ENCODE results near the gene GBGT1. TPM values are rescaled to one million over a fixed set of nuclear protein-coding genes. Genes with fewer than 3 reads are reported as not detected.

The GBGT1 gene
- total RNA-seq, 1 experiment from 2014 or later, result 1.8 TPM

DNA sequence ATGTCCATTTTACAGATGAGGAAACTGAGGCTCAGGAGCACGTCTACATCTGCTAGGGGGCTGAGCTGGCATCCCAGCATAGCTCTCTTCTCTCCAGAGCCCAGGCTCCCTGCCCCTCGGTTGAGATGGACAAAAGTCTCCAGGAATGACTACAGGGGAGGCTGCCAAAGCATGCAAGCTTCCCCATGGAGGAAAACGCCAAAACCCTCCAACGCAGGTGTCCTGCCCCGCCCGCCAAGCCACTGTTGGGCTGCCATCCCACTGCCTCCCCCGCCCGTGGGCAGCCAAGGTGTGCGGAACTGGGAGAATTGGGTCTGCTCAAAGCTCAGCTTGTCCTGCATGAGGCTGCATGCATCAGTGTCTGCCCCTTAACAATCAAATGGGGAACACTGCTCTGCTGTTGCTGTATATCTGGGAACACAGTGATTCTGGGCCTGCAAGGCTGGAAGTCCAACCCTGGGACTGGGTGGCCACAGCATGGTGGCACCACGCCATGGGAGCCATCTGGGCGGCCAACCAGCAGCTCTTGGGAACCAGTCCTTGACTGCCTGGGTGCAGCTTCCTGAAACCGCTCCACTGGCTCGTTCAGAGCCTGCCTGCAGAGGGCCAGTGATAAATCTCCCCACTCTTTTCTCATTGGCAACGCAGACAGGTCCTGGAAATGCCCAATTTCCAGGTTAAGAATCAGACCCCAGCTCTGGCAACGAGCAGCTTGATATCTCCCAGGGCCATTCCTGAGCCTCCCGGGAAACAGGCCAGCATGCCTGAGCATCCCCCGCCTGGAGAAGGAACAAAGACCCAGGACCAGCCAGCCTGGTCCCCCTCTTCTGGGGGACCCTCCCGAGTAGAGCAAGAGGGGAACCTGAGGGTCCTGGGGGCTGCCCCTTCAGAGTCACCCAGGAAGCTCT, 46.2 kb downstream of the GBGT1 start:
- no peak overlapping the region for H3K4me3 ChIP-seq (ENCODE audit: low read depth in 2 of 2, low read length in 2 of 2)
- ChIA-PET CTCF (no interaction called here), POLR2A (no interaction called here)
- no peak overlapping the region for H3K27ac ChIP-seq (ENCODE audit: low read length)
- no peak for TF ChIP-seq TCF7L2 (IDR thresholded peaks at IDR 0.05; ENCODE audit: low read depth, low read length)
- TF ChIP-seq, protein P1, sequence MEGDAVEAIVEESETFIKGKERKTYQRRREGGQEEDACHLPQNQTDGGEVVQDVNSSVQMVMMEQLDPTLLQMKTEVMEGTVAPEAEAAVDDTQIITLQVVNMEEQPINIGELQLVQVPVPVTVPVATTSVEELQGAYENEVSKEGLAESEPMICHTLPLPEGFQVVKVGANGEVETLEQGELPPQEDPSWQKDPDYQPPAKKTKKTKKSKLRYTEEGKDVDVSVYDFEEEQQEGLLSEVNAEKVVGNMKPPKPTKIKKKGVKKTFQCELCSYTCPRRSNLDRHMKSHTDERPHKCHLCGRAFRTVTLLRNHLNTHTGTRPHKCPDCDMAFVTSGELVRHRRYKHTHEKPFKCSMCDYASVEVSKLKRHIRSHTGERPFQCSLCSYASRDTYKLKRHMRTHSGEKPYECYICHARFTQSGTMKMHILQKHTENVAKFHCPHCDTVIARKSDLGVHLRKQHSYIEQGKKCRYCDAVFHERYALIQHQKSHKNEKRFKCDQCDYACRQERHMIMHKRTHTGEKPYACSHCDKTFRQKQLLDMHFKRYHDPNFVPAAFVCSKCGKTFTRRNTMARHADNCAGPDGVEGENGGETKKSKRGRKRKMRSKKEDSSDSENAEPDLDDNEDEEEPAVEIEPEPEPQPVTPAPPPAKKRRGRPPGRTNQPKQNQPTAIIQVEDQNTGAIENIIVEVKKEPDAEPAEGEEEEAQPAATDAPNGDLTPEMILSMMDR (IDR thresholded peaks at IDR 0.05), result no peak
- TF ChIP-seq, protein P2, sequence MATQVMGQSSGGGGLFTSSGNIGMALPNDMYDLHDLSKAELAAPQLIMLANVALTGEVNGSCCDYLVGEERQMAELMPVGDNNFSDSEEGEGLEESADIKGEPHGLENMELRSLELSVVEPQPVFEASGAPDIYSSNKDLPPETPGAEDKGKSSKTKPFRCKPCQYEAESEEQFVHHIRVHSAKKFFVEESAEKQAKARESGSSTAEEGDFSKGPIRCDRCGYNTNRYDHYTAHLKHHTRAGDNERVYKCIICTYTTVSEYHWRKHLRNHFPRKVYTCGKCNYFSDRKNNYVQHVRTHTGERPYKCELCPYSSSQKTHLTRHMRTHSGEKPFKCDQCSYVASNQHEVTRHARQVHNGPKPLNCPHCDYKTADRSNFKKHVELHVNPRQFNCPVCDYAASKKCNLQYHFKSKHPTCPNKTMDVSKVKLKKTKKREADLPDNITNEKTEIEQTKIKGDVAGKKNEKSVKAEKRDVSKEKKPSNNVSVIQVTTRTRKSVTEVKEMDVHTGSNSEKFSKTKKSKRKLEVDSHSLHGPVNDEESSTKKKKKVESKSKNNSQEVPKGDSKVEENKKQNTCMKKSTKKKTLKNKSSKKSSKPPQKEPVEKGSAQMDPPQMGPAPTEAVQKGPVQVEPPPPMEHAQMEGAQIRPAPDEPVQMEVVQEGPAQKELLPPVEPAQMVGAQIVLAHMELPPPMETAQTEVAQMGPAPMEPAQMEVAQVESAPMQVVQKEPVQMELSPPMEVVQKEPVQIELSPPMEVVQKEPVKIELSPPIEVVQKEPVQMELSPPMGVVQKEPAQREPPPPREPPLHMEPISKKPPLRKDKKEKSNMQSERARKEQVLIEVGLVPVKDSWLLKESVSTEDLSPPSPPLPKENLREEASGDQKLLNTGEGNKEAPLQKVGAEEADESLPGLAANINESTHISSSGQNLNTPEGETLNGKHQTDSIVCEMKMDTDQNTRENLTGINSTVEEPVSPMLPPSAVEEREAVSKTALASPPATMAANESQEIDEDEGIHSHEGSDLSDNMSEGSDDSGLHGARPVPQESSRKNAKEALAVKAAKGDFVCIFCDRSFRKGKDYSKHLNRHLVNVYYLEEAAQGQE (IDR thresholded peaks at IDR 0.05; ENCODE audit: insufficient read depth in 1 of 2, low read depth in 2 of 2, low read length in 1 of 2), result no peak
- DNase-seq (ENCODE audit: low read depth, low spot score) (no peak), ATAC-seq (no peak)
- H3K9me3 ChIP-seq (ENCODE audit: control insufficient read depth, insufficient read depth, low read depth, low read length), result no peaks in the 10 kb centered on the region
- H3K27me3 ChIP-seq (ENCODE audit: control insufficient read depth, insufficient read depth, low read length), result no peaks in the 10 kb centered on the region
- H3K4me1 ChIP-seq (ENCODE audit: control insufficient read depth, insufficient read depth, low read length), result peaks cover 57% of the 10 kb centered on the region
- intact Hi-C loops (cut with micrococcal nuclease; ENCODE audit: unreplicated experiment), result no loop called here
- no TSS peak for BruUV-seq (replicated peaks)
- no peaks in the 10 kb centered on the region for H3K36me3 ChIP-seq (ENCODE audit: control insufficient read depth, insufficient read depth, low read length)
- in situ Hi-C loops (cut with HindIII; ENCODE audit: low pct_unique_long_range_greater_than_20kb, low sequenced_read_pairs), result no loop called here

DNA sequence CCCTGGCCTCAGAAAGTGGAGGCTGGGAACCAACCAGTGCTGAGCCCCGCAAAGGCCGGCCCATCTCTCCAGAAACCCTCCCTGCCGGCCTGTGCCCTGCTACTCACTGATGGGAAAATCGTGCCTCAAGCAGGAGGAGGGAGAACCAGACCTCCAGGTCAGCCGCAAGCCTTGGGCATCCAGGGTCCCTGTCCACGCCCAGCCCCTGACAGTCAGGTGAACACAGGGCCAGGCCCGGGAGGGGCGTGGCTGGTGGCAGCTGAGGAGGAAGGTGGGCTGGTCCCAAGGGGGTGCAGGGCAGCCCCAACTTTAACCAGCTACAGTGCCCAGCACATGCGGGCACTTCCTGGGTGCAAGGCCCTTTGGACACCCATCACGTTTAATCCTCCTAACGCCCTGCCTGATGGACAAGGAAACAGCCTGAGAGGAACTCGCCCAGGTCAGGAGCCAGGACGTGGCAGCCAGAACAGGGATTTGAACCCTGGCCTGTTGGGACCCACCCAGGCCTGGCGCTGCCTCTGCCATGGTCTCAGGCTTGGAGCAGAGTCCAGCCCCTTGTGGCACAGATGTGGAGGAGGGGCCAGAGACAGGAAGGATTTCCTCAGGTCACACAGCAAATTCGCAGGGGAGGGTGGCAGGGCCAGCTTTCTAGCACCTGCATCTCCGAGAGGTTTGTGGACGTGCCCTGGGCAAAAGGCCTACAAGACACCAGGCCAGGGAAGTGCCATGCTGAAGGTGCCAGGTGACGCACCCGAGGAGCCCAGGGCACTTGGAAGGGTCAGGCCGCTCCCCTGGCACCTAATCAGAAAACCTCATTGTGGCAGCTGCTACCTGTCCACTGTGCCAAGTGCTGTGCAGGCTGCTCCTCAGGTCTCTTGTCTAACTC, 47.1 kb downstream of the GBGT1 start:
- Histone ChIP-seq H3K27ac (ENCODE audit: low read length) (no peak overlapping the region), H3K27me3 (ENCODE audit: control insufficient read depth, insufficient read depth, low read length) (no peaks in the 10 kb centered on the region), H3K4me3 (ENCODE audit: low read depth in 2 of 2, low read length in 2 of 2) (no peak overlapping the region), H3K36me3 (ENCODE audit: control insufficient read depth, insufficient read depth, low read length) (no peaks in the 10 kb centered on the region), H3K4me1 (ENCODE audit: control insufficient read depth, insufficient read depth, low read length) (peaks cover 57% of the 10 kb centered on the region), H3K9me3 (ENCODE audit: control insufficient read depth, insufficient read depth, low read depth, low read length) (no peaks in the 10 kb centered on the region)
- TF ChIP-seq, protein P1 (IDR thresholded peaks at IDR 0.05), result no peak
- no peak for TF ChIP-seq TCF7L2 (IDR thresholded peaks at IDR 0.05; ENCODE audit: low read depth, low read length)
- TF ChIP-seq, protein P2 (IDR thresholded peaks at IDR 0.05; ENCODE audit: insufficient read depth in 1 of 2, low read depth in 2 of 2, low read length in 1 of 2), result no peak
- no peak for TF ChIP-seq POLR2AphosphoS5 (IDR thresholded peaks at IDR 0.05; ENCODE audit: low read depth, low read length)
- no peak for TF ChIP-seq SIN3A (IDR thresholded peaks at IDR 0.05; ENCODE audit: borderline replicate concordance, insufficient read depth, low read depth, low read length)
- CTCF ChIA-PET, result no interaction called here
- BruUV-seq (replicated peaks), result no TSS peak
- POLR2A ChIA-PET, result no interaction called here
- DNase-seq (ENCODE audit: low read depth, low spot score), result no peak
- in situ Hi-C loops (cut with HindIII; ENCODE audit: low pct_unique_long_range_greater_than_20kb, low sequenced_read_pairs) (no loop called here), intact Hi-C loops (cut with micrococcal nuclease; ENCODE audit: unreplicated experiment) (no loop called here)
- ATAC-seq, result no peak

Measured in Panc1 (cell line).